Mesenteric fat pad (tissue), 1 donor: ENCODE results near the gene BMP7. TPM values are rescaled to one million over a fixed set of nuclear protein-coding genes. Genes with fewer than 3 reads are reported as not detected.

Source experiments
- DNase-seq: peaks from one replicate; pipeline ENCODE4 v3.0.0-alpha.2; 2020; ENCODE audit warnings: low spot score
- long read RNA-seq: library from polyadenylated mRNA; unstranded; transcript quantifications from one replicate; pipeline ENCODE4 v2.0.0, GENCODE V29; 2020
- total RNA-seq: library from RNA; stranded (reverse); fragmentation: NEBNext Ultra II Directional; extraction: Animal tissue kit (Norgen Biotek cat#: 25700); gene quantifications from one replicate; pipeline ENCODE4 v1.2.1, GENCODE V29; 2021
- donor health status: DM: yes; HTN: yes; CAD: no.

Gene BMP7
- 0.16 TPM for total RNA-seq
- long read RNA-seq = 0 reads

GRCh38 chr20:57266291-57267157, at the start of gene BMP7:
Gene BMP7, minus strand, starts transcription at chr20:57266641. Its CDS starts 519 bp downstream, at chr20:57266122.
- no peak for DNase-seq

GRCh38 chr20:57315976-57316480, 49.6 kb upstream of the BMP7 start:
- no peak for DNase-seq

GRCh38 chr20:57315083-57315975, 48.9 kb upstream of the BMP7 start:
- no peak for DNase-seq

GRCh38 chr20:57313951-57314350, 47.5 kb upstream of the BMP7 start:
- DNase-seq = peak; percentile 18

GRCh38 chr20:57313230-57313629, 46.8 kb upstream of the BMP7 start:
- peak; percentile 67 for DNase-seq

GRCh38 chr20:57312138-57312537, 45.7 kb upstream of the BMP7 start:
- DNase-seq = peak; percentile 82

GRCh38 chr20:57310821-57311514, 44.5 kb upstream of the BMP7 start:
- DNase-seq = peak; percentile 51

GRCh38 chr20:57309544-57310115, 43.2 kb upstream of the BMP7 start:
- peak; percentile 43 for DNase-seq

GRCh38 chr20:57308451-57309271, 42.2 kb upstream of the BMP7 start:
- peak; percentile 59 for DNase-seq

GRCh38 chr20:57306747-57307146, 40.3 kb upstream of the BMP7 start:
- DNase-seq = no peak

GRCh38 chr20:57301026-57301425, 34.6 kb upstream of the BMP7 start:
- no peak for DNase-seq

GRCh38 chr20:57298457-57298856, 32.0 kb upstream of the BMP7 start:
- DNase-seq = no peak

- no peak for DNase-seq
Measured at GRCh38 chr20:57294550-57294949, 28.1 kb upstream of the BMP7 start.

GRCh38 chr20:57293995-57294394, 27.6 kb upstream of the BMP7 start:
- DNase-seq = no peak

GRCh38 chr20:57292611-57293010, 26.2 kb upstream of the BMP7 start:
- no peak for DNase-seq

- no peak for DNase-seq
Measured at GRCh38 chr20:57291694-57292093, 25.3 kb upstream of the BMP7 start.

GRCh38 chr20:57291003-57291402, 24.6 kb upstream of the BMP7 start:
- DNase-seq = no peak

GRCh38 chr20:57290178-57290484, 23.7 kb upstream of the BMP7 start:
- no peak for DNase-seq

- no peak for DNase-seq
Measured at GRCh38 chr20:57289391-57290177, 23.1 kb upstream of the BMP7 start.
